Central memory CD4-positive, alpha-beta T cell (primary cell): ENCODE measurements around the gene PDE1A.

Experiments used
- DNase-seq: peaks from one replicate; pipeline ENCODE4 v3.0.0; 2022

Gene PDE1A

DNA sequence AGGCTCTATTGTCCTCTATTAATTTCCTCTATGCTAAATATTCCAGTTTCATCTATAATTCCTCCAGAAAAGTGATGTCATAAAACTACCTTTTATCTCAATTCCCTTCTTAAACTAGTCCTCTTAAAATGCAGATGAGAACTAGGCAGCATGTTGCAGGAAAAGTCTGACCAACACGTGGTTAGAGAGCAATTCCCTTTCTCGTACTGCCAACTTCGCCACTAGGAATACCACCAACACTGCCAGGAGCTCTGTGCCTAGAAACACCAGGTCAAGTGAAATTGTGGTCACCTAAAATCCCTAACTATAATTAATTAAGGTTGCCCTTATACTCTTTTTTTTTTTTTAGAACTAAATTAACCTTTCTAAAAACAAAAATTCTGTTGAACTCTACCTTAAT is 313.5 kb downstream of the PDE1A start:
- DNase-seq = no peak

DNA sequence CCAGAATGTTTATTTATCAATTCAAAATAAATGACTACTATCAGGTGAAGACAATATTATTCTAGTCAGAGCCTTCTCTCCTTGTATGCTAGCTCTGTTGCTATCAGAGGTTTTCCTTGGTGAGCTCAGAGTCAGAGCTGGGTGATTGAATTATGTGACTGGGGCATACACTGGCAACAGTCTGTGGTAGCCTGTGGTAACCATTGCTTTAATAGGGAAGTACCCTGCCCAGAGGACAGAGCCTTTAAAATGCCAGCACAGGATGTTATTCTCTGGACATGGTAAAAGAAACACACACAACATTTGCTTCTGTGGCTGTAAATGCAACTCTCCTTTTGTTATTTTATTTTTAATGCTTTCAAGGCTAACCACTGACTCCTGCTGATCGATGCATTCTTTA is 316.5 kb downstream of the PDE1A start:
- DNase-seq = no peak

DNA sequence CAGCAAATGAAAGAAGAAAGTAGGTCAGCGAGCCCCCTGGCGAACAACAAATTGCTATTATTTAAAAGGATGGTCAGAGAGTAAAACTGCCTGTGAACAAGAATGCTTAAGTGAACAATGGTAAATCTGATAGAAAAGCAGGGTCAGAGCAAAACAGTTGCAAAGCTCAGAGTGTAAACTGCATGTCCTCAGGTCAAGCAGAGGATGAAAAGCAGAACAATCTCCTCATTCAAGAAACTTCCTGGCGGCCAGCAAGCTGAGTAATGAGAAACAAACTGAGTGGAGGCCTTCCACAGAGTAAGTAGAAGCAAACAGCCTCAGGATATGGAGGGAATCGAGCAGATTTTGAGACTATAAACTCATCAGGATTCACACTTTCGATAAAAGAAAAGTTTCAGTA is 323.3 kb downstream of the PDE1A start:
- DNase-seq = no peak

DNA sequence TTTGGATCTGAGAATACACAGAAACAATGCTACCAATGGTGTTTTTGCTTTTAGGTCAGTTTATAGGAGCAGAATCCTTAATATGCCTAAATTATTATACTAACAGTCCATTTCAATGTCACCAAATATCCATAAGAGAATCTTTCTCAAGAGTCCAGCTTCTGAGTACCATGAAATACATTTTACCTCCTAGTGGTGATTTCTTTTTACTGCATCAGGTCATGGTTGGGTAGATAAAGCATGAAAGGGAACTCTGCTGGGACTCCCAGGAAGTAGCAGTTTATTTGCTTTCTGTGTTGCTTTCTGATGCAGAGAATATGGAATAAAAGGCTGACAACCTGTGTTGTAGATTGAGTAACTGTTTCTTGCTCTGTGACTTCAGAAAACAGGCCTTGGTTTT is 325.6 kb downstream of the PDE1A start:
- DNase-seq = no peak

DNA sequence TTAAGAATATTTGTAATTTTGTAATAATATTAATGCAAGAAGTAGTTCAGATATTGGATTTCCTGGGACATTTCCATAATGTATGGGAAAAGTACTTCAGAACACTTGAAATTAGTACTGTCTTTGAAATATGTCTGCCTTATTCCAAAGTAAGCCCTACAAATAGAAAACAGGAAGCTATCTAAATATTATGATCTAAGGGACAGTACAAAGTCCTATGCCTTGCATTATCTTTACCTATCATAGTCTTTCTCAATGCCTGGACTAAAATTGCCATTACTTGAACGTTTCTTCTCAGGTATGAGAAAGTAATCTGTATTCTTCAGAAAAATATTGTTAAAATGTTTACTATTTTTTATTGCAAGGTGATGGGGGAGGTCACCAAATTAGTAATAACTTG is 328.2 kb downstream of the PDE1A start:
- no peak for DNase-seq

DNA sequence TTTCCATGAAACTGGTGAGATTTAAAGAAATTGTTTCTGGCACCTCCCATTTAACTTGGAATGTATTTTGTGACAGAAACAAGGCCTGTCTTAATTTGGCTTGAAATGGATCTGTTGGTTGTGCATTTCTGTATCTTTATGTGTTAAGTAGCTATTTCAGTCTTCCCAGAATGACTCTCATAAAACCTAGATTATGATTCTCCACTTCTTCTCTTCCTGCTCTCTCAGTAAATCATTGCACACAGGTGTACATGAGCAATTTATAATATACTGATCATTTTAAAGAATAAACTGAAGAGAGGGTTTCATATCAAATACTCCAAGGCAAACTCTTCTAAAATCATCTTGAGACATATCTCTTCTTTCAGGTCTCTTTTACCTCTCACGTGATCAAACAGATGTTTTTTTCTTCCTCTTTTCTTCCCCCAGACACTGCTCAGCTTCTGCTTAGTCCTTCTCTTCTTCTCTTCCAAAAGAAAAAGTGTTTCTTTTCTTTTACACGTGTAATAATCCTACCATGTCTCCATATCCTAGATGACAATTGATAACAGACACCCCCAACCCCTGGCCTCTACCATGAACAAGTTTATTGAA is 329.2 kb downstream of the PDE1A start:
- no peak for DNase-seq

DNA sequence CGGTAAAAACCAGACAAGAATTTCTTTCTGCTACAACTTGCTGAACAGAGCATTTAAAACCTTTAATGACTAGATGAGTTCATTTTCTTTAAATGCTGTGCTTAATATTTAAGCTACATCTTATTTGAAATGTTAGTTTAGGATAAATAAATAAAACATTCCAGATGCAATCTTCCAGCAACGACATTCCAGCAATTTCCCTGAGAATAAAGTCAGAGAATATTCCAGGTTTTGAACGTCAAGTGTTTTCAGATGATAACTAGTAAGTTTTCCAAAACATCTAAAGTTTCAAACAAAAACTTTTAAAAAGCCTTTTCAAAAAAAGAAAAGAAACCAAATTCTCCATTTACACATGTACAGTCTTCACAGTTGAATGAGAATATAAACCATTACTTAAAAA is 336.4 kb downstream of the PDE1A start:
- no peak for DNase-seq
